Retinal pigment epithelial cell (primary cell): ENCODE data around the gene AREL1.

Source experiments
- DNase-seq: peaks from one replicate; pipeline ENCODE4 v3.0.0-alpha.2; 2010; ENCODE audit warnings: low read depth
- H3K4me3 ChIP-seq: 2 replicates; pipeline ENCODE4 v1.5.1; 2011; ENCODE audit warnings: mild to moderate bottlenecking, low read length, control low read depth, moderate library complexity
- CTCF ChIP-seq: conservative IDR thresholded peaks from 2 replicates; pipeline ENCODE4 v1.5.1; 2011; ENCODE audit warnings: low read depth, low read length, control low read depth, inconsistent platforms

Gene AREL1

GRCh38 chr14:74630881-74631690, 81.8 kb downstream of the AREL1 start:
- no peak for DNase-seq
- no peak overlapping the region for H3K4me3 ChIP-seq
- no peak for TF ChIP-seq CTCF

DNA sequence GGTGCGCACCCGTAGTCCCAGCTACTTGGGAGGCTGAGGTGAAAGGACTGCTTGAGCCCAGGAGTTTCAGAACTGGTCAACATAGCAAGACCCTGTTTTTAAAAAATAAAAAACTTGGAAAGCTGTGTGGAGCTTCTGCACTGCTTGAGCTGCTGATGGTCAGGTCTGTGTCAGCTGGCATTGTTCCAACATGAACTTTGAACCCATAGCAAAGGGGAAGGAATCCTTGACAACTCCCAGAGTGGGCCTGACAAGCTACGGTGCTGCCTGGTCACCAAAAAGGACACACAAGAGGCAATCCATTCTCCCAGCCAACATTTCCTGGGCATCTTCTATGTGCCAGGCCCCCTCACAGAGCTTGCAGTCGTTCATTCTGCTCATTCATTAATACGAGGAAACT, 84.5 kb downstream of the AREL1 start:
- no peak for TF ChIP-seq CTCF
- H3K4me3 ChIP-seq: no peak overlapping the region
- DNase-seq: no peak

GRCh38 chr14:74627076-74627475, 85.8 kb downstream of the AREL1 start:
- DNase-seq: no peak
- no peak for TF ChIP-seq CTCF
- no peak overlapping the region for H3K4me3 ChIP-seq

- no peak for DNase-seq
- H3K4me3 ChIP-seq: no peak overlapping the region
- no peak for TF ChIP-seq CTCF
Observed at GRCh38 chr14:74622257-74622656, 90.6 kb downstream of the AREL1 start.

DNA sequence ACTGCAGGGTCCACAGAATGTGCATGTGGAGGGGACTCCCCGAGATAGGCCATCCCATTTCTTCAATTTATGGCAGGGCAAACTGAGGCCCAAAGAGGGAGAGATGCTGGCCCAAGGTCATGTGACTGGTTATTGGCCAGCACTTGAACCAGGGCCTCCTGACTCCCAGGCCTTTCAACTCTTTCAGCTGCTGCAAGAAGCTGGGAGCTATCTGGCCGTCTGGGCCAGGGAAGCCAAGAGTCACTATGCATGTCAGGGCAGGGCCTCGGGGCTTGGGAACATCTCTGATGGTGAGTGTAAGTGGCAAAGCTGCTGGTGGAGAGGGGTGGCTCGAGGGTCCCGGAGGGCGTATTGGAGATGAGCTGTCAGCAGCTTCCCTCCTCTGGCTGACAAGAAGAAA, 91.3 kb downstream of the AREL1 start:
- DNase-seq: no peak
- no peak for TF ChIP-seq CTCF
- no peak overlapping the region for H3K4me3 ChIP-seq

GRCh38 chr14:74620923-74621322, 92.0 kb downstream of the AREL1 start:
- no peak for DNase-seq
- TF ChIP-seq CTCF: no peak

DNA sequence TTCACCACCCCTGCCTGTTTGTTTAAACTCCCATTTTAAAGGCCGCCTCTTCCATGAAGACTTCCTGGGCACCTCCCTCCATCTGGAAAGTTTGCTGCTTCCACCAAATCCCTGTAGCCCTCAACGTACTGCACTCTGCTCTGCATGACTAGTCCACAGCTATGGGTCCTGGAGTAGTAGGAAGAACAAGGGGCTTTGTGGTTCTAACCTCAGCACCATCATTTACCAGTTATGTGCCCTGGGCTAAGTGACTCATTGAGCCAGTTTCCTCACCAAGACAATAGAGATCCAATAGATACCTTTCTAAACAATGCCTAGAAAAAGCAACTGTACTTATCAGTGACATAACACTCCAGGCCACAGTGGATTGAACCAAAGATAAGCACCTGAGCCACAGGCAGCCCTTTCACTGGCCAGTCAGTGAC, 92.4 kb downstream of the AREL1 start:
- H3K4me3 ChIP-seq: no peak overlapping the region
- DNase-seq: peak; percentile 57
- TF ChIP-seq CTCF: no peak

More at GRCh38 chr14:74620923-74621322, 92.0 kb downstream of the AREL1 start:
- H3K4me3 ChIP-seq: no peak overlapping the region
